ENCODE measurements around the gene PAXIP1. TPM values are rescaled to one million over a fixed set of nuclear protein-coding genes. Genes with fewer than 3 reads are reported as not detected.
A peak's percentile ranks its signal among the peaks of the same experiment; 100 is the strongest.

PAXIP1 gene
- polyA plus RNA-seq, 2 donors, result 4.8 to 5.2 TPM

DNA sequence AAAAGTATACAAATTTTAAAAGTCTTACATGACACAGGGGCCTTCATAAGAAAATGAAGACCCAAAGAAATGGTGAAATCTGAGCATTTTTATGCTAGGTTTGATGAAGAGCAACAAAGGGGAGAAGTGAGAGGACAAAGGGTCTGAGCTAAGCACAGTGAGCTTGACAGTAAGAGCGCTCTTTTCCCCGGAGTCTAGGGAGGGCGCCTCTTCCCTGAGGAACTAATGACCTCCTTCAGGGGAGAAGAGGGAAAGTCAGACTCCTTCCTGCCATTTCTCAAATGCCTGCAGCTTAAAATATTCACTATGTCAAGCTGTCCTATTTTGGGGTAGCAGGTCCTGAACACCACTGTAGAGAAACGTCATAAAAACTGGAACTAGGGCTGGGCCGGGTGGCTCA is 18.1 kb upstream of the PAXIP1 start:
- Histone ChIP-seq H3K4me3 (ENCODE audit: low read depth in 1 of 2, low read length in 2 of 2) (no peak overlapping the region), H3K36me3 (ENCODE audit: control insufficient read depth in 2 of 2, insufficient read depth in 2 of 2, low read length in 1 of 2) (no peaks in the 10 kb centered on the region), H3K4me1 (ENCODE audit: control insufficient read depth in 2 of 2, insufficient read depth in 2 of 2, low read length in 1 of 2) (no peaks in the 10 kb centered on the region), H3K27me3 (ENCODE audit: control insufficient read depth in 1 of 2, insufficient read depth in 2 of 2, low read length in 2 of 2) (no peaks in the 10 kb centered on the region), H3K9me3 (ENCODE audit: control insufficient read depth in 2 of 2, insufficient read depth in 1 of 2, low read depth in 1 of 2, low read length in 1 of 2) (no peaks in the 10 kb centered on the region), H3K27ac (ENCODE audit: low read depth in 2 of 2, low read length in 1 of 2) (no peak overlapping the region)
- WGBS, 2 donors, result 74 to 78% methylated on average over 5 of the region's 5 CpGs

DNA sequence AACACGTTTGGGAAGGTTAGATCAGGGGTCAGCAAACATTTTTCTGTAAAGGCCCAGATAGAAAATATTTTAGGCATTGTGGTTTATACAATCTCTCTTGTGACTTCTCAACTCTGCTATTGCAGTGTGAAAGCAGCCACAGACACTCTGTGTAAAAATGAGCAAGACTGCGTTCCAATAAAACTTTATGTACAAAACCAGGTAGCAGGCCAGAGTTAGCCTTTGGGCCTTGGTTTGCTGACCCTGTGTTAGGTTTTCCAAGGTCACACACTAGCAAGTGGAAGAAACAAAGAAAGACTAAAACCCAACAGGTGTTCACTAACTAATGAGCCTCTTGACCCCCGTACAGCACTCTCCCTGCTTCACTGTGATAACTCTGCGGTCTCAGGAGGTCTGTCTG is 14.9 kb upstream of the PAXIP1 start:
- H3K27ac ChIP-seq (ENCODE audit: low read depth in 2 of 2, low read length in 1 of 2), result no peak overlapping the region
- WGBS, 2 donors, result 70 to 73% methylated on average over 4 of the region's 4 CpGs
- H3K9me3 ChIP-seq (ENCODE audit: control insufficient read depth in 2 of 2, insufficient read depth in 1 of 2, low read depth in 1 of 2, low read length in 1 of 2), result no peaks in the 10 kb centered on the region
- no peaks in the 10 kb centered on the region for H3K27me3 ChIP-seq (ENCODE audit: control insufficient read depth in 1 of 2, insufficient read depth in 2 of 2, low read length in 2 of 2)
- H3K36me3 ChIP-seq (ENCODE audit: control insufficient read depth in 2 of 2, insufficient read depth in 2 of 2, low read length in 1 of 2), result no peaks in the 10 kb centered on the region
- H3K4me1 ChIP-seq (ENCODE audit: control insufficient read depth in 2 of 2, insufficient read depth in 2 of 2, low read length in 1 of 2), result no peaks in the 10 kb centered on the region
- H3K4me3 ChIP-seq (ENCODE audit: low read depth in 1 of 2, low read length in 2 of 2), result no peak overlapping the region

DNA sequence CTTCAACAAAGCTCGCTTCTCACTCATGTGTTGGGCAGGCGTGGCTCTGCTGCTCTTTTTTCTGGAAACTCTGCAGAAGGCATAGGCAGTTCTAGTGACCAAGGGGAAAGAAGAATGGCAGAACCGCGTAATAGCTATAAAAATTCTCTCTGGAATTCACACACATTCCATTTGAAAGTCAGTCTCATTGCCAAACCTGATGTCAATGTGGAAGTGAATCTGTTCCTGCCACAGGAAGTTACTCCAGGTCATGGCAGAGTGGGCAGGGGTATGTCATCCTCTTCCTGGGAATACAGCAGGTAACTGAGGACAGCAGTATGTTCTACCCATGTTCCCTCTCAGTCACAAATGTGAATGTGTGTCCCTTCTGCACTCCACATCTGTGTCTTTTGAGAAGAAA is 8.2 kb upstream of the PAXIP1 start:
- Histone ChIP-seq H3K27ac (ENCODE audit: low read depth in 2 of 2, low read length in 1 of 2) (no peak overlapping the region), H3K4me1 (ENCODE audit: control insufficient read depth in 2 of 2, insufficient read depth in 2 of 2, low read length in 1 of 2) (no peaks in the 10 kb centered on the region), H3K27me3 (ENCODE audit: control insufficient read depth in 1 of 2, insufficient read depth in 2 of 2, low read length in 2 of 2) (no peaks in the 10 kb centered on the region), H3K4me3 (ENCODE audit: low read depth in 1 of 2, low read length in 2 of 2) (no peak overlapping the region), H3K36me3 (ENCODE audit: control insufficient read depth in 2 of 2, insufficient read depth in 2 of 2, low read length in 1 of 2) (no peaks in the 10 kb centered on the region), H3K9me3 (ENCODE audit: control insufficient read depth in 2 of 2, insufficient read depth in 1 of 2, low read depth in 1 of 2, low read length in 1 of 2) (no peaks in the 10 kb centered on the region)
- WGBS, 2 donors, result 91 to 92% methylated on average over 4 of the region's 4 CpGs

DNA sequence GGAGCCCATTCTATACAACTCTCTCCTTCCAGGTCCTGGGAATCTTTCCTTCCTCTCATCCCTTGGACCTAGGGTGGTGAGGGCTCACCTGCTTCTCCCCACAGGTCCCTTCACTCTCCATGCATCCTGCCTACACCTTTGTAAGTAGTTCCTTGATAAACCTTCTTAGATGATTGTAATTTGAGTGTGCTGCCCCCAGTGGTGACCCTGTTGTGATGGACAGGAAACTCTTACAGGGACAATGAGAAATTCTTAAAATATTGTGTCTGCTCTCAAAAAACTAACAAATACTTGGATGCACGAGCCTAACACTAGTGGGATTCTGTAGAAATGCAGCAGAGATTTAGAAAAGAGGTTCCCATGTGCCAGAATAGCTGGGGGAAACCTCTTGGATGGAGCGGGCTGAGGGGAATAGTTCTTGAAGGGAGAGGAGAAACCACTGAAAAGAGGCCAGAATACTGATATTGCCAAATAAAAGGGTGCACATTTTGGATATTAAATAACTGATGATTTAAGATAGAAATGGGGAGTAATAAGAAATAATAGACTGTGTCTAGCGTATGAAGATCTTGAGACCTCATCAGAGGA is 6.7 kb upstream of the PAXIP1 start:
- Histone ChIP-seq H3K4me1 (ENCODE audit: control insufficient read depth in 2 of 2, insufficient read depth in 2 of 2, low read length in 1 of 2) (no peaks in the 10 kb centered on the region), H3K27me3 (ENCODE audit: control insufficient read depth in 1 of 2, insufficient read depth in 2 of 2, low read length in 2 of 2) (no peaks in the 10 kb centered on the region), H3K36me3 (ENCODE audit: control insufficient read depth in 2 of 2, insufficient read depth in 2 of 2, low read length in 1 of 2) (no peaks in the 10 kb centered on the region), H3K27ac (ENCODE audit: low read depth in 2 of 2, low read length in 1 of 2) (no peak overlapping the region), H3K4me3 (ENCODE audit: low read depth in 1 of 2, low read length in 2 of 2) (no peak overlapping the region), H3K9me3 (ENCODE audit: control insufficient read depth in 2 of 2, insufficient read depth in 1 of 2, low read depth in 1 of 2, low read length in 1 of 2) (no peaks in the 10 kb centered on the region)
- 73 to 74% methylated on average over 3 of the region's 3 CpGs for WGBS, 2 donors

DNA sequence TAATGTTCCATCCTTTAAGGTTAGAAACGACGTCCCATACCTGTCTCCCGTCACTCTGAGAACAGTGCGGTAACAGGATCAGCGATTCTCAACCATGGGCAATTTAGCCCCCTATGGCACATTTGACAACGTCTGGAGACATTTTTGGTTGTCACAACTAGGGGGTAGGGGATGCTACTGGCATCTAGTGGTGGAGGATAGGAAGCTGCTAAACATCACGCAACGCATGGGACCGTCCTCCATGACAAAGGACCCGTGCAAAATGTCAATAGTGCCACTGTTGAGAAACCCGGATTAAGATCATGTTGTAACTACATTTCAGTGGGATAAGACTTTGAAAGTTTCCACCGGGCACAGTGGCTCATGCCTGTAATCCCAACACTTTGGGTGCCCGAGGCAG is 5.0 kb upstream of the PAXIP1 start:
- Histone ChIP-seq H3K4me3 (ENCODE audit: low read depth in 1 of 2, low read length in 2 of 2) (no peak overlapping the region), H3K9me3 (ENCODE audit: control insufficient read depth in 2 of 2, insufficient read depth in 1 of 2, low read depth in 1 of 2, low read length in 1 of 2) (no peaks in the 10 kb centered on the region), H3K36me3 (ENCODE audit: control insufficient read depth in 2 of 2, insufficient read depth in 2 of 2, low read length in 1 of 2) (no peaks in the 10 kb centered on the region), H3K4me1 (ENCODE audit: control insufficient read depth in 2 of 2, insufficient read depth in 2 of 2, low read length in 1 of 2) (no peaks in the 10 kb centered on the region), H3K27me3 (ENCODE audit: control insufficient read depth in 1 of 2, insufficient read depth in 2 of 2, low read length in 2 of 2) (no peaks in the 10 kb centered on the region), H3K27ac (ENCODE audit: low read depth in 2 of 2, low read length in 1 of 2) (no peak overlapping the region)
- 73% methylated on average over 13 of the region's 13 CpGs for WGBS, 2 donors

DNA sequence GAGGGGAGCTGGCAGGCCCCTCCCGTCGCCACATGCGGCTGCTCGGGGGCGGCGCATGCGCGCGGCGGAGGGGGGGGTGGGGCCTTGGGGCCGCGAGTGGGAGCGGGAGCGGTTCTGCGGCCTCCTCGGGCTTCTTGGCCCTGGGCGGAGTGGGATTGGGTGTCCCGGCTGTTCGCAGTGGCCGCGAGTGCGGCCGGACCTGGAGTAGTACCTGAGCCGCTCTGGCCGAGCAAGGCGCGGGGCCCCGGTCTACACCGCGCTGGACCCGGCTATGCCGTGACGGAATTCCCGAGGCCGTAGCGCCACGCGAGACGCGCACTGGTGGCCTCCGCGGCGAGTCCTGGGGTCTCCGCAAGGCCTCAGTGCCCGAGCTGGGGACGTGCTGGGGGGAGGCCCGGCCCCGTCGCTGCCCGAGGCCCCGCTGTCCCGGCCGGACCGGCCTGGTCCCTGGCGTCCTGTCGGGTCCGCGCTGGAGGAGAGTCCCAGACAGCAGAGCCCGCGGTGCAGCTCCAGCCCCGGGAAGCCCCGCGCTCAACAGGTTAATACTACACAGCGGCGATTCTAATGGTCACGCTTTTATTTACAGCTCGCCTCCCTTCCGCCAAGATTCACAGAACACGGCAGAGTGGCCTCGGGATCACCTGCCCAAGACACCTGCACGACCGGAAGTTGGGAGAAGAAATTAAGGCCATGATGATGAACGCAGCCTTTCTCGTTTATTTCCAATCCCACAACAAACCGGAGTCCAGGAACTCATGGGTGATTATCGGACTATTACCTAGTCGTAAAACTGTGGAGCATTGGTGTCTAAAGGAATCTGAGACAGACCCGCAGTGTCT is 671 bp upstream of the PAXIP1 start:
- Histone ChIP-seq H3K4me3 (ENCODE audit: low read depth in 1 of 2, low read length in 2 of 2) (peak overlapping the region; percentile 97 to 99), H3K9me3 (ENCODE audit: control insufficient read depth in 2 of 2, insufficient read depth in 1 of 2, low read depth in 1 of 2, low read length in 1 of 2) (no peaks in the 10 kb centered on the region), H3K4me1 (ENCODE audit: control insufficient read depth in 2 of 2, insufficient read depth in 2 of 2, low read length in 1 of 2) (peaks cover 0 to 2% of the 10 kb centered on the region in 2 donors), H3K36me3 (ENCODE audit: control insufficient read depth in 2 of 2, insufficient read depth in 2 of 2, low read length in 1 of 2) (no peaks in the 10 kb centered on the region), H3K27ac (ENCODE audit: low read depth in 2 of 2, low read length in 1 of 2) (peak overlapping the region; percentile 86 to 88), H3K27me3 (ENCODE audit: control insufficient read depth in 1 of 2, insufficient read depth in 2 of 2, low read length in 2 of 2) (no peaks in the 10 kb centered on the region)
- 0% methylated on average over 60 to 78 of the region's 78 CpGs for WGBS, 2 donors

DNA sequence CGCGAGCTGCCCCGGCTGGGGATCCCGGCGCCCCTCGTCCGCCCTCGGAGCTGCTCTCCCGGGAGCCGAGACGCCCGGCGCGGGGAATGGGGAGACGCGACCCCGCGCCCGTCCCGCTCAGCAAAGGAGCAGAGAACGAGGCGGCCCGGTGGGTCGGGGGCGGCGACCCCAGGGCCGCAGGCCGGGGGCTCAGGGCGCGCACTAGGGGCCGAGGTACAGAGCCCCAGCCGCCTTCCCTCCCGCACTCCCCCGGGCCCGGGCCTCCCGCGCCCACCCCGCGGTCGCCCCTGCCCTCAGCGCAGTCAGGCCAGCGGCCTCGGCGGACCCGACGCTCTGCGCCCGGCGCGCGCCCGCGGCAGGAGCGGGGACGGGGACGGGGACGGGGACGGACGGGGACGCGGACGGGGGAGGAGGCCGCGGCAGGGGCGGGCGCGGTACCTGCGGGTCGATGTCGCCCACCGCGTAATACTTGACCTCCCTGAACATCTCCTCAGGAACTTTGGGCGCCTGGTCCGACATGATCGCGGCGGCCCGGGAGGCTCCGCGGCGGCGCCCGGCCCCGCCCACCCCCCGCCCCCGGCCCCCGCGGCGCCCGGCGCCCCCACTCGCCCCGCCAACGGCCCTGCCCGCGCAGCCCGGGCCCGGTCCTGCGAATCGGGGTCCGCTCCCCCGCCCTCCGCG is 373 bp downstream of the PAXIP1 start:
- WGBS, 2 donors, result 1 to 2% methylated on average over 32 to 104 of the region's 104 CpGs
- Histone ChIP-seq H3K36me3 (ENCODE audit: control insufficient read depth in 2 of 2, insufficient read depth in 2 of 2, low read length in 1 of 2) (peaks cover 0 to 6% of the 10 kb centered on the region in 2 donors), H3K9me3 (ENCODE audit: control insufficient read depth in 2 of 2, insufficient read depth in 1 of 2, low read depth in 1 of 2, low read length in 1 of 2) (no peaks in the 10 kb centered on the region), H3K4me3 (ENCODE audit: low read depth in 1 of 2, low read length in 2 of 2) (peak overlapping the region; percentile 97 to 99), H3K27ac (ENCODE audit: low read depth in 2 of 2, low read length in 1 of 2) (peak overlapping the region; percentile 86 to 88), H3K4me1 (ENCODE audit: control insufficient read depth in 2 of 2, insufficient read depth in 2 of 2, low read length in 1 of 2) (peaks cover 0 to 2% of the 10 kb centered on the region in 2 donors), H3K27me3 (ENCODE audit: control insufficient read depth in 1 of 2, insufficient read depth in 2 of 2, low read length in 2 of 2) (no peaks in the 10 kb centered on the region)

DNA sequence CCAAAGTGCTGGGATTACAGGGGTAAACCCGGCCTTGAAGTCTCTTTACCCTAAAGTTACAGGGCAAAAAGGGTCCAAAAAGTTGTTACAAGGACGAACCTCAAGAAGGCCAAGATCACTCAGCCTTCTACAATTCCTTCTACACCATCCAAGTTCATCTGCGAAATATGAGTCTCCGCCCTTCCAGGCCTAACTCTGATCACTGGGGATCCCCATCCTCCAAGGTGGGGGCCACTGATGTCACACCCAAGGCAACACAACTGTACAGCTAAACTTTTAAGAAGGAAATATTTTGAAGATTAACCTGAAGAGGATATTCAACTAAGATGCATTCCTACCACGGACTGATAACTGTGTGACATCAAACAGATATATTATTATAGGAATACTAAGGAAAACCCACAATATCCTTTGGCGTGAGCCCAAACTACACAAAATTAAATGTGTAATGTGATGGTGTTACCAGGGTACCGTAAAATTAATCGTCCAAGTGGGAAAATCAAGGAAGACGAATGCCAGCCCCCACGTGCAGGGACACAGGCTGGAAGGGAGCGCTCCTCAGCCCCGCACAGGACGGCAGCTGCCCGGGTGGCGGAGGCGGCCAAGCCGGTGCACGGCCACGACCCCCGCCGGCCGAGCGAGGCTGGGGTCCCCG is 1.0 kb downstream of the PAXIP1 start:
- H3K27me3 ChIP-seq (ENCODE audit: control insufficient read depth in 1 of 2, insufficient read depth in 2 of 2, low read length in 2 of 2), result no peaks in the 10 kb centered on the region
- H3K27ac ChIP-seq (ENCODE audit: low read depth in 2 of 2, low read length in 1 of 2), result no peak overlapping the region
- H3K9me3 ChIP-seq (ENCODE audit: control insufficient read depth in 2 of 2, insufficient read depth in 1 of 2, low read depth in 1 of 2, low read length in 1 of 2), result no peaks in the 10 kb centered on the region
- peaks cover 0 to 2% of the 10 kb centered on the region in 2 donors for H3K4me1 ChIP-seq (ENCODE audit: control insufficient read depth in 2 of 2, insufficient read depth in 2 of 2, low read length in 1 of 2)
- 14 to 15% methylated on average over 24 of the region's 24 CpGs for WGBS, 2 donors
- H3K4me3 ChIP-seq (ENCODE audit: low read depth in 1 of 2, low read length in 2 of 2), result peak overlapping the region; percentile 81 to 97
- H3K36me3 ChIP-seq (ENCODE audit: control insufficient read depth in 2 of 2, insufficient read depth in 2 of 2, low read length in 1 of 2), result peaks cover 0 to 10% of the 10 kb centered on the region in 2 donors

DNA sequence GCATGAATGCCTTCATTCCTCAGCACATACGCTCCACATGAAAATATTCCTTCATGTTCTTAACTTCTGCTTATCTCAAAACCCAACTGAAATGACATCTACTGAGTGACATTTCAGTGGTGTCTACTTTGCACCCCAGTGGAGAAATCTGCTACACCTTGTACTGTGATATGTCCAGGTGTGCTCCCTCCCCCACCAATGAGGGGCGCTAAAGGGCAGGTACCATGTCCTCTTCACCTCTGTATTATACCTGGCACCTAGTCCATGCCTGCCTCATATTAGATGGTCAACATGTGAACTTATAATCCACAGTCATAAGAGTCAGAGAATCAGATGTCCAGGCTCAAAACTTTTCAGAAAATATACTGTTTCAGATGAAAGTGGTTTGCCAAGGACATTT is 2.1 kb downstream of the PAXIP1 start:
- WGBS, 2 donors, result 76 to 81% methylated on average over 2 of the region's 2 CpGs

More for the DNA sequence above, 2.1 kb downstream of the PAXIP1 start:
- Histone ChIP-seq H3K4me3 (ENCODE audit: low read depth in 1 of 2, low read length in 2 of 2) (no peak overlapping the region), H3K36me3 (ENCODE audit: control insufficient read depth in 2 of 2, insufficient read depth in 2 of 2, low read length in 1 of 2) (peaks cover 0 to 11% of the 10 kb centered on the region in 2 donors), H3K9me3 (ENCODE audit: control insufficient read depth in 2 of 2, insufficient read depth in 1 of 2, low read depth in 1 of 2, low read length in 1 of 2) (no peaks in the 10 kb centered on the region), H3K4me1 (ENCODE audit: control insufficient read depth in 2 of 2, insufficient read depth in 2 of 2, low read length in 1 of 2) (peaks cover 0 to 2% of the 10 kb centered on the region in 2 donors), H3K27me3 (ENCODE audit: control insufficient read depth in 1 of 2, insufficient read depth in 2 of 2, low read length in 2 of 2) (no peaks in the 10 kb centered on the region), H3K27ac (ENCODE audit: low read depth in 2 of 2, low read length in 1 of 2) (no peak overlapping the region)

Data from esophagus (tissue), 2 donors.